Measurements from ENCODE around the gene ANKRD11.
"Not testable (repeated sequence)": the region's sequence is repeated elsewhere in the genome, so short reads cannot be mapped to it uniquely, and the experiment has no call there.

The ANKRD11 gene

DNA sequence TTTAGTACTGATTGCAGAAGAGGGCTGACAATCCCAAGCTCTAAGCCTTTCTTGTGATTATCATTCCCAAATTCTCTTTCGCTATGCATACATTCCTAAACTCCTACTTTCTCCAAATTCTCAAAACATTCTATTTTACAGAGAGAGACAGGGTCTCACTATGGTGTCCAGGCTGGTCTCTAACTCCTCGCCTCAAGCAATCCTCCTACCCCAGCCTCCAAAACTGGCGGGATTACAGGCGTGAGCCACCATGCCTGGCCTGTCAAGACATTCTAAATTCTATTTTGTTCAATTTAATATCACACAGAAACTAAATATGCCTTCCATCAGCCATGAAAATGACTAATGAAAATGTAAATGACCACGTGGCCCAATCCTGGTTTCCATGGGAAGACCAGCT, 39.8 kb downstream of the ANKRD11 start:
- no peak for DNase-seq (ENCODE audit: low spot score)

GRCh38 chr16:89449726-89450335, 40.5 kb downstream of the ANKRD11 start:
- DNase-seq (ENCODE audit: low spot score): no peak

DNA sequence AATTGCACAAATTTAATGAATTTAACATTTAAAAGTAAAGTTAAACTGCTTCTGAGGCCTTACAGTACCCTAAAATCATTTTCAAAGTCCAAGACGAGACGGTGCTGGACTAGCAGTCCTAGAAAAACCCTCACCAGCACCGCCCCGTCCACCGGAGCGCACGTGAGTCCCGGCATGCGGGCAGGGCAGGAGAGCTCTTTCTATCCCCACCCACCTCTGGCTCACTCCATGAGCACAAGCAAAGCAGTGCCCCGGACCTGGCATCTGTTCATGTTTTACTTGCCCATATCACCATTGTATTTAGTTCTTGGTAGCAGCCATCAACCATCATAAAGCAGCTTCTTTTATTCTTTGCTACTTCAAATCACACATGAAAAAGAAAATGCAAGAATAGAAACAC, 41.7 kb downstream of the ANKRD11 start:
- no peak for DNase-seq (ENCODE audit: low spot score)

DNA sequence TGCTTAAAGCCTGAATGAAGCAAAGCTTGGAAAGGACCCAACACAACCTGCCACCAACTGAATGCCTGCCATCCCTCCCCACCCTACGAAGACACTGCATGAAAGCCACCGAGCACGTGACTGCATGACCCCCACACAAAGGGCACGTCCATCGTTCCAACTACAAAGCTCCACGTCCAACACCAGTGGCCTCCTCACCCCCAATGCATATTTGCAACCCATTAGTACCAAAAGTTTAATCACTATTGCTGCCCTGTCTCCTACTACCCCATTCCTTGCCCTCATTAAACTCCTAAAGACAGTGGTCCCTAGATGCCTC, 43.4 kb downstream of the ANKRD11 start:
- no peak for DNase-seq (ENCODE audit: low spot score)

- no peak for DNase-seq (ENCODE audit: low spot score)
These were observed 44.0 kb downstream of the ANKRD11 start for GRCh38 chr16:89446136-89446974.

GRCh38 chr16:89445166-89445565, 45.2 kb downstream of the ANKRD11 start:
- DNase-seq (ENCODE audit: low spot score): no peak

DNA sequence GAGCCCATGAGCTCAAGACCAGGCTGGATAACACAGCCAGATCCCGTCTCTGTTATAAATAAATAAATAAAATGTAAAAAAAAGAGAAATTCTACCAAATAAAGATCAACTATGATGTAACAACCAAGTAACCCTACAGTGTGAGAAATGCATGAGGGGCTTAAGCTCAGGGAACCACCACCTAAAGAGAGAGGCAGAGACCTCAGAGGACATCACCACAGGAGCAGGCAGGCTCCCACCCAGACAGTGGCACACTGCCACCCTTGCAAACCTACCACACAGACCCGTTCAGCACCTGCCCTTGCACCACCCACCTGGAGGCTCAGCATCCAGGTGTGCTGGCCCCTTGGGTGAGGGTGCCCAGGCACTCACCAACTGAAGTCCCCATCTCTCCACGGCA, 45.6 kb downstream of the ANKRD11 start:
- DNase-seq (ENCODE audit: low spot score): no peak

DNA sequence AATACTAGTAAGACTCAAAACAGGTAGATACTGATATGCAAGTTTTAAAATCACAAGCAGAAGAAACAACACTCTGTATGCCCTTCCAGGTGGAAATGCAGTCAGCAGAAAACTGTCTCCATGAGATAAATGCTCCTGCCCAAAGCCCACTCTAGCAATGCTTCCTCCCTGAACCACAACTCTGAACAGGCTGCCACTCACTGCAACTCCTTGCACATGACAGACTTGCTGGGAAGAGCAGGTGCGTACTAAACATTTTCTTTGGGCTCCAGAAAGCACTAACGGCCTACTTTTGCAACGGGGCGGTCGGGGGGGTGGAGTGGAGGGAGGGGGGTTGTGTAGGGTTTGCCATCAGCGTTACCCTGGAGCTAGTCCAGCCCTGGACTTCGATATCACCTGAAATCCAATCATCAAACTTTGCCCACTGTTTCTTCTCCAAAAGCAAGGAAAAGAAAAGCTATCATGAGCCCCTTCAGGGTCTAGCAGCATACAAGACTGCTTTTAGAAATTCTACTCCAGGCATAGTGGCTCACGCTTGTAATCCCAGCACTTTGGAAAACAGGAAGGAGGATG, 46.1 kb downstream of the ANKRD11 start:
- DNase-seq (ENCODE audit: low spot score): no peak

- no peak for DNase-seq (ENCODE audit: low spot score)
These were observed 46.7 kb downstream of the ANKRD11 start for GRCh38 chr16:89443727-89444084.

- DNase-seq (ENCODE audit: low spot score): no peak
These were observed 47.2 kb downstream of the ANKRD11 start for GRCh38 chr16:89442990-89443726.

DNA sequence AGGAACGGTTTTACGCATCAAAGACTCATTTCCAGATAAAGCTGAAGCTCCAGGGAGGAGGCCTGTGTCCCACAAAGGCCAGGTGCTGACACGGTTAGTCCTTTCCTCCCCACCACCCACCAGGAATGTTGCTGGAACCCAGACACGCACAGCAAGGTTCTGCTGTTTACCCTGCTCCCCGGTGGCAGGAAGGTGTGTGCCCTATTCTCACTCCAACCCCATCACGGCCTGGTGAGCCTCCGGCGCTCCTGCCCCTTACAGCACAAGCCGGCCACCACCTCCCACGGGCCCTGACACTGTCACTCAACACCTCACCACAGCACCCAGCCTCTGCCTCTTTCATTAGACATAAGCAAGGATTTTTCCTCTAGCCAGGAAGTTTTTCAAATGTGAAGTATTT, 47.8 kb downstream of the ANKRD11 start:
- DNase-seq (ENCODE audit: low spot score): no peak

- no peak for DNase-seq (ENCODE audit: low spot score)
These were observed 50.7 kb downstream of the ANKRD11 start for GRCh38 chr16:89439659-89440058.

GRCh38 chr16:89437991-89438390, 52.4 kb downstream of the ANKRD11 start:
- no peak for DNase-seq (ENCODE audit: low spot score)

GRCh38 chr16:89437251-89437987, 52.9 kb downstream of the ANKRD11 start:
- DNase-seq (ENCODE audit: low spot score): no peak

GRCh38 chr16:89436366-89436765, 54.0 kb downstream of the ANKRD11 start:
- no peak for DNase-seq (ENCODE audit: low spot score)

- not testable (repeated sequence) for DNase-seq (ENCODE audit: low spot score)
These were observed 55.3 kb downstream of the ANKRD11 start for GRCh38 chr16:89435059-89435458.

- DNase-seq (ENCODE audit: low spot score): no peak
These were observed 55.9 kb downstream of the ANKRD11 start for GRCh38 chr16:89434490-89434889.

DNA sequence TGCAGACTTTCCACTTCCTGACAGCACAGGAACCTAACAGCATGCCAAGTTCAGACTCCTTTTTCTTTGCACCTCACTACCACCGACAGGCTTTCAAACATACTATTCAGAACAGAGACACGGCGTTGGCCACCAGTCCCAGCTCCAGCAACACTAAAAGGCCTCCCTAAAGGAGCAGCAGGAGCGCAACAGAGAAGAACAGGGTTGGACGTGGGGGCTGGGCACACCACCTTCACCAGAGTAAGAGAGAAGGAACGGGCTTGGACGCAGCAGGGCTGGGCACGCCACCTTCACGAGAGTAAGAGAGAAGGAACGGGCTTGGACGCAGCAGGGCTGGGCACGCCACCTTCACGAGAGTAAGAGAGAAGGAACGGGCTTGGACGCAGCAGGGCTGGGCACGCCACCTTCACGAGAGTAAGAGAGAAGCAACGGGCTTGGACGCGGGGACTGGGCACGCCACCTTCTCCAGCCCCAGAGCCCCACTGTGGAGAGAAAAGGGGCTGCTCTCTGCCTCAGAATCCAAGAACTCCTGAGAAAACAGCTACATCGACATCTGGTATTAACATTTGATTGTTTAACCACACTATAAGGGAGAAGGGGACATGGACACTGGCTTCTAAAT, 56.9 kb downstream of the ANKRD11 start:
- DNase-seq (ENCODE audit: low spot score): not testable (repeated sequence)

DNA sequence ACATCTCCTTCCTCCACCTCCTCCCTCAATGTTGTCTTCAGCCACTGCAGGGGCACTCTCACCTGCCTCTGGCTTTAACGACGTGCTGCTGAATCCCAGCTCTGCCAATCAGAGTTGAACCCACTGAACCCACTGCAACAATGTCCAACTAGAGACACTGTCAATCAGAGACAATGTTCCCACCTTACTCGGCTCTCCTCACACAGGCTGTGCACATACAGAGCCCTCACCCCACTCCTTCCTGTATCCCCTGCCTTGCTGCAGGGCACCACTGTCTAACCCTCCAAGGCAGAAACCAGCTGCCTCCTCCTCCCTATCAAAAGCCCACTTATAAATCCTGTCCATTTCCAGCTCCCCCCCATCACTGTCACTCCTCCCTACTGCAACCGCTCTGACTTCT, 58.7 kb downstream of the ANKRD11 start:
- no peak for DNase-seq (ENCODE audit: low spot score)

GRCh38 chr16:89431158-89431584, 59.2 kb downstream of the ANKRD11 start:
- no peak for DNase-seq (ENCODE audit: low spot score)

DNA sequence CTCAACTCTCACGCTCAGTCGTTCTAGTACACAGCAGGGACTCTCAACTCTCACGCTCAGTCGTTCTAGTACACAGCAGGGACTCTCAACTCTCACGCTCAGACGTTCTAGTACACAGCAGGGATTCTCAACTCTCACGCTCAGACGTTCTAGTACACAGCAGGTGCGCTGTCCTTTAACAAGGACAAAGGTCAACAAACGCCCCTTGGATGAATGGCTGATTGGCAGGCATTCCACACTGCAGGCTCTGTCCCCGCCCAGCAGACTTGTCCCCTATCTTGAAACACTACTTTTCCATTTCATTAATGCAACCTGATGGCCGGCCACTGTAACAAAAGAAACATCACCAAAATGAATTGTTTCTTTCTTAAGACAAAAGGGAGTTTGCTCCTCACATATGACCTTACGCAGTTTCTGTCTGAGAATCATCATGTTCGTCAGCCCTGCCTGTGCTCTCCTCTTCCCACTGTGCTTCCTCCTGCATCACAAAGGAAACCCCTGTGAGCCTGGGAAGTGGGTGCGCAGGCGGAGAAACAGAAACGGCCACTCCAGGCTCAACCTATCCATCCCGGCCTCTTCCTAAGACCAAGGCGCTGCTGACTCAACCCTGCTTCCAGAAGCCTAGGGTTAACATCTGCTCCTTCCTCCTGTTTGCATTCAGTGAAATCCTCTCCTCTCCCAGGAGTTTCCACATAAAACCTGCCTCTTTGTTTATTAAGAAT, 59.8 kb downstream of the ANKRD11 start:
- no peak for DNase-seq (ENCODE audit: low spot score)
